SK-N-SH (cell line): ENCODE data around the gene RAB4B. TPM values are rescaled to one million over a fixed set of nuclear protein-coding genes. Genes with fewer than 3 reads are reported as not detected.

Source experiments
- CTCF ChIA-PET: fragments of 300-600, 350-600 bp; formaldehyde crosslinking; extraction: SDS; loops from one replicate; lab custom pipeline; 2021; lab: Yijun Ruan, JAX
- POLR2A ChIA-PET: fragments of 350-600 bp; sonication (Branson Sonifier 250); formaldehyde crosslinking; extraction: SDS; loops from one replicate; lab custom pipeline; 2020; ENCODE audit warnings: antibody characterized with exemption, inconsistent platforms; lab: Yijun Ruan, JAX
- DNase-seq: peaks from one replicate; pipeline ENCODE4 v3.0.0; 2012
- H2AFZ ChIP-seq: fragments of 200-600 bp; sonication (generic); 2 replicates; pipeline ENCODE4 v1.8.1; 2016; ENCODE audit warnings: antibody characterized with exemption, mild to moderate bottlenecking, low read depth
- H3F3A ChIP-seq: fragments of 200-600 bp; sonication (generic); replicated peaks from 2 replicates; pipeline ENCODE3; 2016; ENCODE audit warnings: antibody characterized with exemption, mild to moderate bottlenecking; ENCODE audit not compliant: insufficient read depth
- H3K27ac ChIP-seq, 2 experiments: fragments of 200-500 bp in 1 of 2; fragments of 200-600 bp in 1 of 2; sonication (Bioruptor generic) in 1 of 2; sonication (generic), shearing (Covaris generic) in 1 of 2; 2 replicates each; pipeline versions ENCODE4 v1.5.1 to v1.6.1; 2014 to 2016; ENCODE audit warnings: low read depth in 2 of 2, inconsistent platforms in 1 of 2, low read length in 1 of 2, mild to moderate bottlenecking in 1 of 2, mixed read lengths in 1 of 2
- H3K27me3 ChIP-seq: fragments of 200-600 bp; sonication (generic), shearing (Covaris generic); 2 replicates; pipeline ENCODE4 v1.6.1; 2016; ENCODE audit warnings: mixed run types; ENCODE audit not compliant: insufficient read depth
- H3K36me3 ChIP-seq, 2 experiments: fragments of 200-500 bp in 1 of 2; fragments of 200-600 bp in 1 of 2; sonication (Bioruptor generic) in 1 of 2; sonication (generic) in 1 of 2; replicated peaks in 1 of 2; 2 replicates each; pipeline versions ENCODE3 to v1.5.1; 2014 to 2016; ENCODE audit warnings: low read length in 1 of 2, mild to moderate bottlenecking in 1 of 2; ENCODE audit not compliant: insufficient read depth in 2 of 2, control insufficient read depth in 1 of 2
- H3K4me1 ChIP-seq, 2 experiments: fragments of 200-500 bp in 1 of 2; fragments of 200-600 bp in 1 of 2; sonication (Bioruptor generic) in 1 of 2; sonication (generic), shearing (Covaris generic) in 1 of 2; 2 replicates each; pipeline versions ENCODE4 v1.5.1 to v1.6.1; 2014 to 2016; ENCODE audit warnings: low read depth in 1 of 2, low read length in 1 of 2, mixed run types in 1 of 2; ENCODE audit not compliant: insufficient read depth in 2 of 2, control insufficient read depth in 1 of 2
- H3K4me2 ChIP-seq: fragments of 200-600 bp; sonication (generic), shearing (Covaris generic); 2 replicates; pipeline ENCODE4 v1.6.1; 2017; ENCODE audit warnings: mixed run types
- H3K4me3 ChIP-seq, 2 experiments: fragments of 200-500 bp in 1 of 2; fragments of 200-600 bp in 1 of 2; sonication (Bioruptor generic) in 1 of 2; sonication (generic), shearing (Covaris generic) in 1 of 2; 2 replicates each; pipeline versions ENCODE4 v1.5.1 to v1.8.1; 2014 to 2016; ENCODE audit warnings: low read depth in 2 of 2, inconsistent platforms in 1 of 2, low read length in 1 of 2, mild to moderate bottlenecking in 1 of 2, mixed read lengths in 1 of 2, moderate library complexity in 1 of 2
- H3K79me2 ChIP-seq: fragments of 200-600 bp; sonication (generic); 2 replicates; pipeline ENCODE4 v1.8.1; 2017; ENCODE audit warnings: mild to moderate bottlenecking; ENCODE audit not compliant: insufficient read depth
- H3K9ac ChIP-seq: fragments of 200-600 bp; sonication (generic); 2 replicates; pipeline ENCODE4 v1.6.1; 2017; ENCODE audit warnings: mixed run types
- H3K9me2 ChIP-seq: fragments of 200-600 bp; sonication (generic); 2 replicates; pipeline ENCODE4 v1.6.1; 2017; ENCODE audit warnings: mixed run types
- H3K9me3 ChIP-seq: fragments of 200-600 bp; sonication (generic); 2 replicates; pipeline ENCODE4 v1.6.1; 2017; ENCODE audit warnings: mixed run types, mild to moderate bottlenecking, moderate library complexity
- H4K20me1 ChIP-seq: fragments of 200-600 bp; sonication (generic); 2 replicates; pipeline ENCODE4 v1.6.1; 2017; ENCODE audit warnings: mild to moderate bottlenecking, mixed run types; ENCODE audit not compliant: insufficient read depth
- CHD2 ChIP-seq: fragments of 150-350 bp; IDR thresholded peaks from 2 replicates; pipeline ENCODE4 v1.6.1; 2018; ENCODE audit warnings: low read length; ENCODE audit not compliant: partially characterized antibody
- ELF1 ChIP-seq: IDR thresholded peaks from 2 replicates; pipeline ENCODE4 v1.4.0; 2012
- FOXJ3 ChIP-seq: sonication (generic); formaldehyde crosslinking; IDR thresholded peaks from 2 replicates; pipeline ENCODE4 v1.5.1; 2020; ENCODE audit warnings: mild to moderate bottlenecking, missing genetic modification reagents
- FOXM1 ChIP-seq: IDR thresholded peaks from 2 replicates; pipeline ENCODE4 v1.4.0; 2012; ENCODE audit warnings: low read depth, mild to moderate bottlenecking
- MXI1 ChIP-seq: IDR thresholded peaks from 2 replicates; pipeline ENCODE4 v1.6.1; 2012; ENCODE audit warnings: mild to moderate bottlenecking, low read depth, low read length, improper control_type of control experiment
- NRF1 ChIP-seq: IDR thresholded peaks from 2 replicates; pipeline ENCODE4 v1.6.1; 2012; ENCODE audit warnings: low read depth, mild to moderate bottlenecking, low read length
- POLR2AphosphoS5 ChIP-seq: IDR thresholded peaks from 2 replicates; pipeline ENCODE4 v1.6.1; 2012; ENCODE audit warnings: low read depth, low read length
- RCOR1 ChIP-seq: fragments of 150-350 bp; IDR thresholded peaks from 2 replicates; pipeline ENCODE4 v1.6.1; 2017; ENCODE audit warnings: antibody characterized with exemption, low read length
- RFX5 ChIP-seq: IDR thresholded peaks from 2 replicates; pipeline ENCODE4 v1.6.1; 2012; ENCODE audit warnings: mild to moderate bottlenecking, improper control_type of control experiment, low read length
- RXRA ChIP-seq: IDR thresholded peaks from 2 replicates; pipeline ENCODE4 v1.4.0; 2012; ENCODE audit warnings: low read depth, mild to moderate bottlenecking, borderline replicate concordance
- TAF1 ChIP-seq: IDR thresholded peaks from 2 replicates; pipeline ENCODE4 v1.6.1; 2012; ENCODE audit warnings: low read depth, mild to moderate bottlenecking, low read length, moderate library complexity, borderline replicate concordance
- TEAD4 ChIP-seq: IDR thresholded peaks from 2 replicates; pipeline ENCODE4 v1.4.0; 2012; ENCODE audit warnings: mild to moderate bottlenecking, borderline replicate concordance; ENCODE audit not compliant: insufficient read depth
- WGBS: methylation state at CpG from one replicate; pipeline ENCODE4 v1.1.6; 2017; ENCODE audit warnings: low lambda C conversion rate; 5-methylcytosine and 5-hydroxymethylcytosine counted together
- polyA plus RNA-seq, 3 experiments: library from polyadenylated mRNA; depleted of rRNA; stranded (reverse); fragments of >200 nt; gene quantifications; 2 replicates each; pipeline ENCODE4 v1.2.3, GENCODE V29; 2012
- TF ChIP-seq, protein P1 (sequence below): IDR thresholded peaks from 2 replicates; pipeline ENCODE4 v1.4.0; 2012; ENCODE audit warnings: low read depth, borderline replicate concordance
- TF ChIP-seq, protein P2 (sequence below): IDR thresholded peaks from 2 replicates; pipeline ENCODE4 v1.4.0; 2012; ENCODE audit warnings: low read depth
- TF ChIP-seq, protein P3 (sequence below): fragments of 150-350 bp; IDR thresholded peaks from 2 replicates; pipeline ENCODE4 v1.6.1; 2017; ENCODE audit warnings: antibody characterized with exemption, low read length, low read depth, borderline replicate concordance

RAB4B gene
- polyA plus RNA-seq, 1 of the 3 experiments (the other 2 are of a cell fraction): 53.2 TPM

DNA sequence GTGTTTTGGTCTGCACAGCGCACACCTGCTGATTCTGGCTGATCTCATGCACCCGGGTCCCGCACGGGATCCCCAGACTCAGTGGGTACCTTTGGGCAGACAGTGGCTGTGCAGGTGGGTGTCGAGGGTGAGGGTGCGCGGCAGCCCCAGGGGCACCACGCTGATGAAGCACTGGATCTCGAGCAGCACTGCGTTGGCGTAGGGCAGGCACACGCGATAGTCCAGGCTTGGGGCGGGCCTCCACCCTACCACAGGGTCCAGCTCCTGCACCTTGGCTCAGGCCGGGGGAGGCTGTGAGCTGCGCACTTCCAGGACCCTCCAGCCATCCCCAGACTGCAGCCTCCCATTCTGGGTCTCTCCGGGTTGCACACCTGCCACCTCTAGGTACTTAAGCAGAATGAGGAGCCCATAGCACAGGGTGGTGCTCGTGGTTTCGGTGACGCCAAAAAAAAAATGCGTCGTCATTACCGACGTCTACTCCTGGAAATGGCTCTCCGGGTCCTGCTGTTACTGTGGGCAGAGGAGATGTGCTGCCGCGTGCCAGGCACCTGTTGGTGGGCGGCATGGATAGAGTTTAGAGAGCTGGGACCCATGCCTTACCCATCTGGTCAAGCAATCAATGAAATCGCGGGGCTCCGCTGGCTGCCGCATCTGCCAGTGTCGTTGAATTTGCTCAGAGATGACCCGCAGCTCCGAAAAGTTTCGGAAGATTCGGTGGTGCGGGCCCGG is 31.5 kb downstream of the RAB4B start:
- H4K20me1 ChIP-seq: peaks cover 56% of the 10 kb centered on the region
- ChIA-PET POLR2A (interaction anchor here (0.5 kb wide), 1 partner anchor 87 kb away, joined by 3 read pairs; no protein-coding TSS in a partner anchor), CTCF (interaction anchor here (1.0 to 5.4 kb wide), 2 partner anchors 9 to 147 kb away, joined by 3 to 54 read pairs; no protein-coding TSS in a partner anchor)
- H3K9ac ChIP-seq: no peak overlapping the region
- peaks cover 19 to 32% of the 10 kb centered on the region in 2 experiments for H3K36me3 ChIP-seq
- WGBS: 97% methylated on average over 37 of the region's 39 CpGs
- H3K9me2 ChIP-seq: no peaks in the 10 kb centered on the region
- H3K79me2 ChIP-seq: peaks cover 50% of the 10 kb centered on the region
- TF ChIP-seq RFX5 (no peak), NRF1 (no peak), POLR2AphosphoS5 (no peak), TEAD4 (no peak), CHD2 (no peak)
- TF ChIP-seq, protein P1, sequence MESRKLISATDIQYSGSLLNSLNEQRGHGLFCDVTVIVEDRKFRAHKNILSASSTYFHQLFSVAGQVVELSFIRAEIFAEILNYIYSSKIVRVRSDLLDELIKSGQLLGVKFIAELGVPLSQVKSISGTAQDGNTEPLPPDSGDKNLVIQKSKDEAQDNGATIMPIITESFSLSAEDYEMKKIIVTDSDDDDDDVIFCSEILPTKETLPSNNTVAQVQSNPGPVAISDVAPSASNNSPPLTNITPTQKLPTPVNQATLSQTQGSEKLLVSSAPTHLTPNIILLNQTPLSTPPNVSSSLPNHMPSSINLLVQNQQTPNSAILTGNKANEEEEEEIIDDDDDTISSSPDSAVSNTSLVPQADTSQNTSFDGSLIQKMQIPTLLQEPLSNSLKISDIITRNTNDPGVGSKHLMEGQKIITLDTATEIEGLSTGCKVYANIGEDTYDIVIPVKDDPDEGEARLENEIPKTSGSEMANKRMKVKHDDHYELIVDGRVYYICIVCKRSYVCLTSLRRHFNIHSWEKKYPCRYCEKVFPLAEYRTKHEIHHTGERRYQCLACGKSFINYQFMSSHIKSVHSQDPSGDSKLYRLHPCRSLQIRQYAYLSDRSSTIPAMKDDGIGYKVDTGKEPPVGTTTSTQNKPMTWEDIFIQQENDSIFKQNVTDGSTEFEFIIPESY: no peak
- H3K9me3 ChIP-seq: no peaks in the 10 kb centered on the region
- no peak overlapping the region for H3K4me3 ChIP-seq
- H2AFZ ChIP-seq: no peak overlapping the region
- no peaks in the 10 kb centered on the region for H3K27me3 ChIP-seq
- H3K4me2 ChIP-seq: no peak overlapping the region
- no peak for DNase-seq
- peaks cover 22% of the 10 kb centered on the region for H3F3A ChIP-seq
- H3K4me1 ChIP-seq: peaks cover 12 to 38% of the 10 kb centered on the region in 2 experiments; a peak in 3 of 4 replicates
- H3K27ac ChIP-seq: no peak overlapping the region

DNA sequence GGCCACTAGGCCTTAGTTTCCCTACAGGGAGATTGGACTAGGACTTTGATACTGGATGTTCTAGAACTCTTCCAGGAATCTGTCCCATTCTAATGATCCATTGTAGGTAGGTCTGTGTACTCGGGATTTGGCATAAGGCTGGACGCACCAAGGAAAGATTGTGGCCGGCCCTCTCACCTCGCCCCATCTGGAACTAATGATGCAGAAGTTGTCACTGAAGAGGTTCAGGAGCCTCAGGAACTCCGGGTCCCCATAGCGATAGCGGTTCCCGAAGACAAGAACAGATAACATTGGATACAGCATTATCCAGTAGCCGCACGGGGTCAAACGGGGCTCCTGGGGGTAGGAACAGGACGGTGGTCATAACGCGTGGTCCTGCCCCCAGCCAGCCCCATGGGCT is 32.1 kb downstream of the RAB4B start:
- Histone ChIP-seq H3K27me3 (no peaks in the 10 kb centered on the region), H3K27ac (no peak overlapping the region), H3K9me3 (no peaks in the 10 kb centered on the region), H3K9me2 (no peaks in the 10 kb centered on the region), H3K4me2 (no peak overlapping the region), H3K4me3 (no peak overlapping the region), H3F3A (peaks cover 21% of the 10 kb centered on the region), H3K36me3 (peaks cover 19 to 31% of the 10 kb centered on the region in 2 experiments), H2AFZ (no peak overlapping the region), H3K79me2 (peaks cover 44% of the 10 kb centered on the region), H4K20me1 (peaks cover 49% of the 10 kb centered on the region), H3K4me1 (peaks cover 12 to 31% of the 10 kb centered on the region in 2 experiments; a peak in 3 of 4 replicates), H3K9ac (no peak overlapping the region)
- WGBS: 98% methylated on average over 14 of the region's 14 CpGs
- ChIA-PET CTCF (interaction anchor here (1.0 kb wide), 1 partner anchor 9 kb away, joined by 3 read pairs; no protein-coding TSS in a partner anchor), POLR2A (no interaction called here)
- TF ChIP-seq FOXJ3 (CRISPR knock-in tag) (no peak), FOXM1 (no peak), RCOR1 (no peak), POLR2AphosphoS5 (no peak), ELF1 (no peak), CHD2 (no peak), MXI1 (no peak), TAF1 (no peak), RFX5 (no peak), RXRA (no peak)
- TF ChIP-seq, protein P2, sequence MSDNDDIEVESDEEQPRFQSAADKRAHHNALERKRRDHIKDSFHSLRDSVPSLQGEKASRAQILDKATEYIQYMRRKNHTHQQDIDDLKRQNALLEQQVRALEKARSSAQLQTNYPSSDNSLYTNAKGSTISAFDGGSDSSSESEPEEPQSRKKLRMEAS: no peak
- TF ChIP-seq, protein P3, sequence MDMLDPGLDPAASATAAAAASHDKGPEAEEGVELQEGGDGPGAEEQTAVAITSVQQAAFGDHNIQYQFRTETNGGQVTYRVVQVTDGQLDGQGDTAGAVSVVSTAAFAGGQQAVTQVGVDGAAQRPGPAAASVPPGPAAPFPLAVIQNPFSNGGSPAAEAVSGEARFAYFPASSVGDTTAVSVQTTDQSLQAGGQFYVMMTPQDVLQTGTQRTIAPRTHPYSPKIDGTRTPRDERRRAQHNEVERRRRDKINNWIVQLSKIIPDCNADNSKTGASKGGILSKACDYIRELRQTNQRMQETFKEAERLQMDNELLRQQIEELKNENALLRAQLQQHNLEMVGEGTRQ: no peak
- no peak for DNase-seq
